ENCODE results near the gene VCPKMT.

Gene VCPKMT

GRCh38 chr14:50116181-50116956, at the start of gene VCPKMT:
VCPKMT (minus strand) TSS chr14:50116572; CDS start chr14:50116552, 20 bp downstream.
- Histone ChIP-seq H3K27me3 (ENCODE audit: insufficient read depth, low read length) (no peaks in the 10 kb centered on the region), H3K4me3 (ENCODE audit: low read length) (peak within 1 kb of the TSS; percentile 61), H3K9me3 (ENCODE audit: low read length) (no peaks in the 10 kb centered on the region), H3K36me3 (ENCODE audit: insufficient read depth, low read length) (peaks cover 44% of the 10 kb centered on the region), H2AFZ (ENCODE audit: low read depth, low read length) (peak within 1 kb of the TSS; percentile 71), H3K4me1 (ENCODE audit: insufficient read depth, low read length) (peaks cover 11% of the 10 kb centered on the region)

- no peaks in the 10 kb centered on the region for H3K9me3 ChIP-seq (ENCODE audit: low read length)
- H3K36me3 ChIP-seq (ENCODE audit: insufficient read depth, low read length) = peaks cover 42% of the 10 kb centered on the region
- no peak overlapping the region for H3K4me3 ChIP-seq (ENCODE audit: low read length)
- no peaks in the 10 kb centered on the region for H3K27me3 ChIP-seq (ENCODE audit: insufficient read depth, low read length)
- H3K4me1 ChIP-seq (ENCODE audit: insufficient read depth, low read length) = no peaks in the 10 kb centered on the region
- no peak overlapping the region for H2AFZ ChIP-seq (ENCODE audit: low read depth, low read length)
Measured at GRCh38 chr14:50156111-50156510, 39.7 kb upstream of the VCPKMT start.

GRCh38 chr14:50148799-50149198, 32.4 kb upstream of the VCPKMT start:
- H3K9me3 ChIP-seq (ENCODE audit: low read length) = no peaks in the 10 kb centered on the region
- H3K36me3 ChIP-seq (ENCODE audit: insufficient read depth, low read length) = peaks cover 29% of the 10 kb centered on the region
- H3K4me3 ChIP-seq (ENCODE audit: low read length) = no peak overlapping the region
- no peaks in the 10 kb centered on the region for H3K27me3 ChIP-seq (ENCODE audit: insufficient read depth, low read length)
- H3K4me1 ChIP-seq (ENCODE audit: insufficient read depth, low read length) = no peaks in the 10 kb centered on the region
- H2AFZ ChIP-seq (ENCODE audit: low read depth, low read length) = no peak overlapping the region

GRCh38 chr14:50139192-50139591, 22.8 kb upstream of the VCPKMT start:
- H3K4me1 ChIP-seq (ENCODE audit: insufficient read depth, low read length) = no peaks in the 10 kb centered on the region
- no peak overlapping the region for H2AFZ ChIP-seq (ENCODE audit: low read depth, low read length)
- H3K27me3 ChIP-seq (ENCODE audit: insufficient read depth, low read length) = no peaks in the 10 kb centered on the region
- H3K9me3 ChIP-seq (ENCODE audit: low read length) = no peaks in the 10 kb centered on the region
- H3K4me3 ChIP-seq (ENCODE audit: low read length) = no peak overlapping the region
- H3K36me3 ChIP-seq (ENCODE audit: insufficient read depth, low read length) = peaks cover 9% of the 10 kb centered on the region

GRCh38 chr14:50127802-50128201, 11.4 kb upstream of the VCPKMT start:
- Histone ChIP-seq H3K9me3 (ENCODE audit: low read length) (peaks cover 2% of the 10 kb centered on the region), H2AFZ (ENCODE audit: low read depth, low read length) (no peak overlapping the region), H3K36me3 (ENCODE audit: insufficient read depth, low read length) (peaks cover 41% of the 10 kb centered on the region), H3K27me3 (ENCODE audit: insufficient read depth, low read length) (no peaks in the 10 kb centered on the region), H3K4me1 (ENCODE audit: insufficient read depth, low read length) (no peaks in the 10 kb centered on the region), H3K4me3 (ENCODE audit: low read length) (no peak overlapping the region)

GRCh38 chr14:50123062-50123461, 6.7 kb upstream of the VCPKMT start:
- H3K4me3 ChIP-seq (ENCODE audit: low read length) = no peak overlapping the region
- H3K4me1 ChIP-seq (ENCODE audit: insufficient read depth, low read length) = no peaks in the 10 kb centered on the region
- peaks cover 19% of the 10 kb centered on the region for H3K36me3 ChIP-seq (ENCODE audit: insufficient read depth, low read length)
- H2AFZ ChIP-seq (ENCODE audit: low read depth, low read length) = no peak overlapping the region
- no peaks in the 10 kb centered on the region for H3K9me3 ChIP-seq (ENCODE audit: low read length)
- H3K27me3 ChIP-seq (ENCODE audit: insufficient read depth, low read length) = no peaks in the 10 kb centered on the region

GRCh38 chr14:50122291-50122690, 5.9 kb upstream of the VCPKMT start:
- no peak overlapping the region for H2AFZ ChIP-seq (ENCODE audit: low read depth, low read length)
- H3K36me3 ChIP-seq (ENCODE audit: insufficient read depth, low read length) = peaks cover 20% of the 10 kb centered on the region
- H3K9me3 ChIP-seq (ENCODE audit: low read length) = no peaks in the 10 kb centered on the region
- no peak overlapping the region for H3K4me3 ChIP-seq (ENCODE audit: low read length)
- H3K4me1 ChIP-seq (ENCODE audit: insufficient read depth, low read length) = no peaks in the 10 kb centered on the region
- no peaks in the 10 kb centered on the region for H3K27me3 ChIP-seq (ENCODE audit: insufficient read depth, low read length)

GRCh38 chr14:50121486-50121885, 5.1 kb upstream of the VCPKMT start:
- Histone ChIP-seq H3K4me3 (ENCODE audit: low read length) (no peak overlapping the region), H3K9me3 (ENCODE audit: low read length) (no peaks in the 10 kb centered on the region), H3K36me3 (ENCODE audit: insufficient read depth, low read length) (peaks cover 20% of the 10 kb centered on the region), H2AFZ (ENCODE audit: low read depth, low read length) (no peak overlapping the region), H3K27me3 (ENCODE audit: insufficient read depth, low read length) (no peaks in the 10 kb centered on the region), H3K4me1 (ENCODE audit: insufficient read depth, low read length) (peaks cover 6% of the 10 kb centered on the region)

GRCh38 chr14:50117456-50117855, 1.1 kb upstream of the VCPKMT start:
- H2AFZ ChIP-seq (ENCODE audit: low read depth, low read length) = peak overlapping the region; percentile 71
- H3K36me3 ChIP-seq (ENCODE audit: insufficient read depth, low read length) = peaks cover 33% of the 10 kb centered on the region
- H3K4me1 ChIP-seq (ENCODE audit: insufficient read depth, low read length) = peaks cover 11% of the 10 kb centered on the region
- no peaks in the 10 kb centered on the region for H3K9me3 ChIP-seq (ENCODE audit: low read length)
- H3K4me3 ChIP-seq (ENCODE audit: low read length) = no peak overlapping the region
- H3K27me3 ChIP-seq (ENCODE audit: insufficient read depth, low read length) = no peaks in the 10 kb centered on the region

- Histone ChIP-seq H3K9me3 (ENCODE audit: low read length) (no peaks in the 10 kb centered on the region), H3K4me1 (ENCODE audit: insufficient read depth, low read length) (peaks cover 11% of the 10 kb centered on the region), H2AFZ (ENCODE audit: low read depth, low read length) (peak overlapping the region; percentile 71), H3K36me3 (ENCODE audit: insufficient read depth, low read length) (peaks cover 38% of the 10 kb centered on the region), H3K4me3 (ENCODE audit: low read length) (peak overlapping the region; percentile 61), H3K27me3 (ENCODE audit: insufficient read depth, low read length) (no peaks in the 10 kb centered on the region)
Measured at GRCh38 chr14:50116966-50117365, 594 bp upstream of the VCPKMT start.

GRCh38 chr14:50113381-50114035, 2.9 kb downstream of the VCPKMT start:
- Histone ChIP-seq H2AFZ (ENCODE audit: low read depth, low read length) (no peak overlapping the region), H3K36me3 (ENCODE audit: insufficient read depth, low read length) (peaks cover 65% of the 10 kb centered on the region), H3K4me1 (ENCODE audit: insufficient read depth, low read length) (peaks cover 11% of the 10 kb centered on the region)

GRCh38 chr14:50110323-50111037, 5.9 kb downstream of the VCPKMT start:
- Histone ChIP-seq H3K4me3 (ENCODE audit: low read length) (no peak overlapping the region), H3K36me3 (ENCODE audit: insufficient read depth, low read length) (peaks cover 63% of the 10 kb centered on the region), H3K9me3 (ENCODE audit: low read length) (no peaks in the 10 kb centered on the region), H3K4me1 (ENCODE audit: insufficient read depth, low read length) (peaks cover 3% of the 10 kb centered on the region), H2AFZ (ENCODE audit: low read depth, low read length) (no peak overlapping the region), H3K27me3 (ENCODE audit: insufficient read depth, low read length) (no peaks in the 10 kb centered on the region)

More at GRCh38 chr14:50113381-50114035, 2.9 kb downstream of the VCPKMT start:
- Histone ChIP-seq H3K27me3 (ENCODE audit: insufficient read depth, low read length) (no peaks in the 10 kb centered on the region), H3K4me3 (ENCODE audit: low read length) (no peak overlapping the region), H3K9me3 (ENCODE audit: low read length) (no peaks in the 10 kb centered on the region)

GRCh38 chr14:50109342-50109741, 7.0 kb downstream of the VCPKMT start:
- Histone ChIP-seq H2AFZ (ENCODE audit: low read depth, low read length) (no peak overlapping the region), H3K9me3 (ENCODE audit: low read length) (no peaks in the 10 kb centered on the region), H3K4me1 (ENCODE audit: insufficient read depth, low read length) (no peaks in the 10 kb centered on the region), H3K4me3 (ENCODE audit: low read length) (no peak overlapping the region), H3K36me3 (ENCODE audit: insufficient read depth, low read length) (peaks cover 54% of the 10 kb centered on the region), H3K27me3 (ENCODE audit: insufficient read depth, low read length) (no peaks in the 10 kb centered on the region)
